ENCODE data around the gene ZNHIT1. TPM values are rescaled to one million over a fixed set of nuclear protein-coding genes. Genes with fewer than 3 reads are reported as not detected.

Gene ZNHIT1
- total RNA-seq = 104 and 146 TPM in 2 replicates

DNA sequence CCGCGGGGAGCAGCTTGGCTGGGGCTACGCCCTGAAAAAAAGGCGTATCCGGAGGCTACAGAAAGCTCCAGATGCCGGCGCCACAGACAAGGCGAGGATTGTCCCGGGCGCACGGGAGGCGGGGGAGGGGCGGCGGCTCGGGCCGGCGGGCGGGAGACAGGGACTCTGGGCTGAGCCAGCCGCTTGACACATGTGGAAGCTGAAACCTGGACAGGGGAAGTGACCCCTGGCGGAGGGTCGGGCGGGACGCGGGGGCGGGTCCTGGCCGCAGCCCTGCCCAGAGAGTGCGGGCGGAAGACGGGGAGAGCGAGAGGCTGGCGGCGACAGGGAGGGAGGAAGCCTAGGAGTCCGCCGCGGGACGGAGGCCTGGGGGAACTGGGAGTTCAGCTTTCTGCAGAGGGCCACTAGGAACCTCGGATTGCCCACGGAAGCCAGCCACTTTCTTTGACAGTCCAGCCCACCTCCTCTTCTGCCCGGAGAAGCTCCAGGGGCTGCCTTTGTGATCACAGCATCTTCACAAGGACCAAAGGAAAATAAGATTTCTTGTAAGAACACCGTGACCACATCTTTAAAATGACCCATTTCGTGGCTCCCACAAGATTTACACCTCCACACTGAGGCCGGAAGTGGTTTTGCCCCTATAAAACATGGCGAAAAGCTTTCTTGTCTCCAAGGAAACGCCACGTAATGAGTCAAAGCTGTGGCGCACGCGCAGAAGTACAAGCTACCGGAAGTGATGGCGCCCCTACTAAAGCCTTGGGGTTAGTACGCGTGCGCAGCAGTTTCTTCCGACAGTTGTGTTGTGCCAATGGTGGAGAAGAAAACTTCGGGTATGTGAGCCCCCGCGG lies at the start of gene ZNHIT1, which contains the start of gene PLOD3:
ZNHIT1 (plus strand) TSS at position 778 of the 848 bp plus-strand sequence; CDS start at position 809, 31 bp downstream.
PLOD3 (minus strand) TSS at position 194 of the 848 bp plus-strand sequence. CDS start 307 bp downstream, outside the sequence.

DNA sequence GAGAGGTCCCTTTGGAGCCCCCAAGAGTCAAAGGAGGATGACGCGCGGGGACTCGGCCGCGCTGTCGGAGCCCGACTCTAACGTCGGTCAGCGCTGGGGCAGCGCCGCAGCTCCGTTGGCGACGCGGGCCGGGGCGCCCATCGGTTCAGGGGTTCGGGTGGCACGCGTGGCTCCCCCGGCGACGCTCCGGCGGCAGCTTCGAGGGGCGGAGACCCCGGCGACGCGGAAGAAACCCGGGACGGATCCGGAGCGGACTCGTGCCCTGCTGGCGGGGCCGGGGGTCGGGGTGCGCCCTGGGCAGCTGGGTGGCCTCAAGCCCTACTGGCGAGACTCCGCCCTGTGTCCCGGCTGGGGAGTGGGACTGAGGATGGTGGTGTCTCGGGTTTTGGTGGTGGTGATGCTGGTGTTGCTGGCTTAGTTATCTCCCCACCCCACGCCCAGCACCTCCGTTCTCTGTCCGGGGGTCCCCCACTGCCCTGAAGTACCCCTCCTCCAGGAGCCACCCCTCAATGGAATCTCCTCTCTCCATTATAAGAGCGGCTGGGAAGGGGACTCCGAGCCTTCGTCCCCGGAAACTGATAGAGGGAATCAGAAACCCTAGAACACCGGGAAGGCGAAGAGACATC lies 37.7 kb upstream of the ZNHIT1 start, which contains the start of gene NAT16:
NAT16 (minus strand) TSS at position 164 of the 626 bp plus-strand sequence. CDS start 5,486 bp downstream, outside the sequence.

DNA sequence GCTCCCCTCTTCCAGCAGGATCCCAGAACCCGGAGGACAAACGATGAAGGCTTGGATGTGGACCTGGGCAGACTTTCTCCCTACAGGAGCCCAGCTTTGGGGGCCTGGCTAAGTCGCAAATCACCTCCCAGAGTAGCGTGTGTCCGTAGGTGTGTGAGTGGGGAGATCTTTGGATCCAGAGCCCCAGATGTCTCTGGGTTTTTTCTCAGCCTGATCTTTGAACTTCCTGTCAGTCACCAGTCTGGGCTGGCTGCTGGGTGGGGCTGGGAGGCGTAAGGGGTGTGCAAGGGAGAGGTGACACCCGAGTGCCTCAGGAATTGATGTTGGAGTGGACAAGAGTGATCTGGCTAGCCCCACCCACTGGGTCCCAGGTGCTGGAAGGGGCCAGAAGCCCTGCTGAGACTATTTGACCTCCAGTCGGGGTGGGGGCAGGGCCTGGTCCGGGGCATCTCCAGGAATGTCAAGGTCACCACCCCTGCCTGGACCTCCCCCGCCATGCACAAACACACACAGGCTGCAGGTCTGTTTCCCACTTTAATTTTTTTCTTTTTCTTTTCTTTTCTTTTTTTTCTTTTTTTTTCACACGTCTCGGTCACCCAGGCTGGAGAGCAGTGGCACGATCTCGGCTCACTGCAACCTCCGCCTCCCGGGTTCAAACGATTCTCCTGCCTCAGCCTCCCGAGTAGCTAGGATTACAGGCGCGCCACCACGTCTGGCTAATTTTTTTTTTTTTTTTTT lies 16.9 kb upstream of the ZNHIT1 start, which contains the start of gene MOGAT3:
MOGAT3 (minus strand) TSS at position 175 of the 738 bp plus-strand sequence. CDS start 182 bp downstream, outside the sequence.

DNA sequence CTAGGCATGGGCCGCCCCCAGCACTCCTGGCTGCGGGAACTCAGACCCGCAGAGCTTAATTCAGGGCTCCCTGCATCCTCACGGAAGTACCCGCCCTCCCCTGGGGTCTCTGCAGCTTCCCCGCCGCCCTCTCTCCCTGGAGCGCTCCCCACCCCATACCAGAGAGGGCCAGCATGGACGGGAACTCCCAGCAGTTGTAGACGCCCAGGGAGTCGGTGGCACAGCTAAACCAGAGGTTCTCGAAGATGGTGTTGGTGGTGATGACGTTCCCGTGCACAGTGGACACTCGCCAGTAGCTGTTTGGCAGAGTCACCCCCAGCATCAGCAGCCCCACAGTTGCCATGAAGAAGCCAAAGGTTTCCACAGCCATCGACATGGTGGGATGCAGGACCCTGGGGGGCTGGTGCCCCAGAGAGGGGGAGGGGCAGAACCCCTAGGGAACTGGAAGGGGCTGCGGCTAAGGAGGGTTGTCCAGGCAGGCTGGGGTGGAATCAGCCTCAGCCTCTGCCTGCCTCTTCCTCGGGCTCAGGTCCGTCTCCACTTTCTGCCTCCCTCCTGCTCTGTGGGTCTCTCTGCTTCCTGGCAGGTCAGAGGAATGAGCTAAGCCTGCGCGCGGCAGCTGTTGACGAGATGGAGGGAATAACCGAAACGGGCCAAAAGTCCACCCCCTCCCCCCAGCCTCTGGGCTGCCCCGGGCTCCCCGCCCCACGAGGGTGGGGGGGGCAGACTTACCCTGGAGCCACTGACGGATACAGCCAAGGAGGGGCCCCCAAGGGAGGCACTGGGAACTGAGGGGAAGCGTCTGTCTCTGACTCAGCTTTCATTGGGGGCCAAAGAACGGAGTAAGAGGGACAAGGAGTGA lies 19.5 kb downstream of the ZNHIT1 start, which contains the start of gene CLDN15:
CLDN15 (minus strand) TSS at position 597 of the 862 bp plus-strand sequence; CDS start at position 376, 221 bp downstream.

DNA sequence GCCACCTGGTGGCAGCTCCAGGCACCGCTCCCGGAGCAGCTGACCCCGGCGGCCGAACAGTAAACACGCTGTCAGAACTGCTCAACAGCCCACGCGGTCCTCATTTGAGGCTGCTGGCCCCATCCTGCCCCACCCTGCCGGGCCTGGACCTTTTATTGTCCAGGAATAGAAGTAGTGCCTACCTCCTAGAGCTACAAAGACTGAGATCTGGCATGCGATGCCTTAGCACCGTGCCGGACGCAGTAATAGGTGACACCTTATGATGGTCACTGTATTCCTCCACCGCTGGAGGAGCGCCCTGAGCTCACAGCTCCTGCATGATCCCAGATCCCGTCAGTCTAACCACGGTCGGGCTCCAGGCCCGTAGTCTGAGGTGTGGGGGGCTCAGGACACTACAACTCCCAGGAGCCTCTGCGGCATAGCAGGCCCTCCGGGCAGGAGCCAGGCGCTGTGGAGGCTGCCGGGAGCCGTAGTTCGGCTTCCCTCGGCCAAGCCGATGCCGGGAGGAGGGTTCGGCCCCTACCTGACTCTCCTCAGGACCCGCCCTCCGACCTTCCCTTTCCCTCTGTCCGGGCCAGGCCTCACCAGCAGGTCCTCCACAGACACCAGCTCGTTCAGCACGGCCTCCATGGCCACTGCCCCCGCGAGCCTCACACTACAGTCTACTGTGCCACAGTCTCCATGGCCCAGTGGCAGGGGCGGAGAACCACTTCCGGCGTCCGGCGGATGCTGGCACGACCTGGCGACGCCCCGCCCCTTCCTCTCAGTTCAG lies 26.6 kb downstream of the ZNHIT1 start, which contains the start of gene FIS1:
FIS1 (minus strand) TSS at position 707 of the 772 bp plus-strand sequence; CDS start at position 630, 77 bp downstream.

Other genes starting within 250 kb of the ZNHIT1 start
- 0.35 TPM in 1 of 2 replicates, not detected in the other for gene MUC12, start 248.6 kb upstream of the ZNHIT1 start, total RNA-seq
- not detected in 2 replicates for gene MUC17, start 198.1 kb upstream of the ZNHIT1 start, total RNA-seq
- gene TRIM56, start 132.7 kb upstream of the ZNHIT1 start, total RNA-seq = 9.3 and 11.8 TPM in 2 replicates
- 375 and 1,123 TPM in 2 replicates for gene SERPINE1, start 91.1 kb upstream of the ZNHIT1 start, total RNA-seq
- 88.0 and 89.1 TPM in 2 replicates for gene AP1S1, start 63.7 kb upstream of the ZNHIT1 start, total RNA-seq
- gene VGF, start 52.6 kb upstream of the ZNHIT1 start, total RNA-seq = 0.51 TPM in 1 of 2 replicates, not detected in the other
- not detected in 2 replicates for gene NAT16, start 37.9 kb upstream of the ZNHIT1 start, total RNA-seq
- gene MOGAT3, start 17.1 kb upstream of the ZNHIT1 start, total RNA-seq = not detected in 2 replicates
- 68.8 and 98.8 TPM in 2 replicates for gene PLOD3, start 584 bp upstream of the ZNHIT1 start, total RNA-seq
- 4.2 and 5.3 TPM in 2 replicates for gene CLDN15, start 19.6 kb downstream of the ZNHIT1 start, total RNA-seq
- gene FIS1, start 26.9 kb downstream of the ZNHIT1 start, total RNA-seq = 210 and 232 TPM in 2 replicates
- 20.0 and 39.1 TPM in 2 replicates for gene IFT22, start 103.6 kb downstream of the ZNHIT1 start, total RNA-seq
- gene COL26A1, start 144.7 kb downstream of the ZNHIT1 start, total RNA-seq = under 0.01 TPM in 1 of 2 replicates, not detected in the other

Measured in pericardium fibroblast (primary cell).